Hematopoietic multipotent progenitor cell (in vitro differentiated cells): ENCODE data around the gene OSBPL1A. TPM values are rescaled to one million over a fixed set of nuclear protein-coding genes. Genes with fewer than 3 reads are reported as not detected.

Experiments
- DNase-seq, 3 donors: peaks; one replicate each; pipeline ENCODE4 v3.0.0-alpha.2; 2011 to 2015; ENCODE audit warnings: low read depth in 2 of 3, low spot score in 2 of 3
- total RNA-seq: library from RNA; depleted of rRNA; stranded (reverse); fragments of >200 nt; gene quantifications from one replicate; pipeline ENCODE4 v1.2.3, GENCODE V29; 2012

The OSBPL1A gene
- total RNA-seq, 1 donor = 14.8 TPM

DNA sequence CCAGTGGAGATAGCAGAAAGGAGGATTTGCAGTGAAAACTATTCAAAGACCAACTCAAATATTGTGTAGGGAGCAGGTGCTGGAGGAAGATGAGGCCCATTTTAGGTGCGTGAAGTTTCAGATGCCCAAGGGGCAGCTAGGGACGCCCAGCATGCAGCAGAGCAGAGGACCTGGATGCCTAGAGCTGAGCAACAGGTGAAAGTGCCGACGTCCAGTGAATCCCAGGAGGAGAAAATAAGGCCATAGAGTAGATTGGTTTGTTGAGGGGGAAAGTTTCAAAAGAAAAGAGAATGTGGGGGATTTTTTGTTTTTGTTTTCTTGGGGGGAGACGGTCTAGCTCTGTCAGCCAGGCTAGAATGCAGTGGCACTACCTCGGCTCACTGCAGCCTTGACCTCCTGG lies 53.1 kb downstream of the OSBPL1A start:
- DNase-seq = no peak

DNA sequence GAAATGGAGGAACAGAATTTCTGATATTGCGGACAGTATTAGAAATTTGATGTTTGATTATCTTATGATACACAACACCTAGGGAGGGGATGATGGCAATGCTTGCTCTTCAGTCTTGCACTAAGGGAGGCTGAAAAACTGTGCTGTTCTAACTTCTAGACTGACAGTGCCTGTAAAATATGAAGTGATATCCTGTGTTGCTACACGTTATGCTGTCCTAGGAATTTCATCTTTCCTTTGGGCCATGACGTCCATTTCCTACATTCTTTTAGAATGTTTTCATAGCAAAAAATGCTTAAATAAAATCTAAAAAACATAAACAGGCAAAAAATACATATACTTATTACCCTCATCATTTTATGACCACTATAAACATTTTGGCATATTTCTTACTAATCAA lies 55.3 kb downstream of the OSBPL1A start:
- no peak for DNase-seq

DNA sequence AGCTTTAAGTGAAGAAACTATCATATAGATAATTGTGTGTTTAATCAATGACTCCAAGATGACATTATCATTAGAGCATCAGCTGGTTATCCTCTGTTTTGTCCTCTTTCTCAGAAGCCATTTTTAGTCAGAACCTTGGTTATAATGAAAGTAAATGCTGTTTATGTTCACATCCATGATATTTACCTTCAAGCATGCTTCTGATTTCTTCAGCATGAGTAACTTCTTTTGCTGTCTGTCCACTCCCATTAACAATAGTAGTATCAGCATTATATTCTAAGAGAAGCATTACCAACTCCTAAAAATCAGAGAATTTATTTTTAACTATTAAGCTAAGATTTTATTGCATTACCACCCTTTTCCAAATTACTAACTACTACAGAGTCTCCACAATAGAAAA lies 56.3 kb downstream of the OSBPL1A start:
- no peak for DNase-seq

DNA sequence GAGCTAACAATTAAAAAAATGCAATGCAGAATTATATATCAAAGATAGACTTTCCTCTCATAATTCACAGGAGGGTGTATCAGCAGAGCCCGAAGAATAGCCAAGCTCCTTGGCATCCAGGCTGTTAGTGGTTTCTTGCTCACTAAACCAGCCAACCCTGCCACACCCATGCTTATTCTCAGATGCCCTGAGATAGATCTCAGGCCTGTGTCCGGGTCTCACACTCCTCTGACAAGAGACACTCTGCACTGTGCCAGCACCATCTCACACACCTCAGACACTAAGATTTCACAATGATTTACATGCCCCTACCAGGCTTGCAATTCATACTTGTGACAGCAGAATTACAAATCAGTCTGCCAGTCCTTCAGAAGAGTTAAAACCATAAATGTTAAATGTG lies 64.5 kb downstream of the OSBPL1A start:
- DNase-seq = no peak

DNA sequence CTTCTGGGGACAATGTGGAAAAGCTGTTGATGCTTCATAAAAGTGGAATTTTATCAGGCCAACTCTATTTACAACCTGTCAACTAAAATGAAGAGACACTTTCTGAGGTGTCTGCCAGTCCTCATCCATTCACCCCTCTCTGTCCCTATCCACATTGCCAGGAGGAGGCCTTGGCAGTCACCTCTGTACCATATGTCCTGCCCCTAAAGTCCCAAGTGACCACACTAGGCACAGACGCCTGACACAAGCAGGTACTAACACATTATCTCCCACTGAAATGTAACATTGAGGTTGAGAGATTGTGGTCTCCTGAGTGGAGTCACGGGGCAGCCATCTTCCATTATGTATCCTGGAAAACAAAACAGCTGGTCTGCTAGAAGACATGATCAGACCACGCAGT lies 71.4 kb downstream of the OSBPL1A start:
- no peak for DNase-seq

DNA sequence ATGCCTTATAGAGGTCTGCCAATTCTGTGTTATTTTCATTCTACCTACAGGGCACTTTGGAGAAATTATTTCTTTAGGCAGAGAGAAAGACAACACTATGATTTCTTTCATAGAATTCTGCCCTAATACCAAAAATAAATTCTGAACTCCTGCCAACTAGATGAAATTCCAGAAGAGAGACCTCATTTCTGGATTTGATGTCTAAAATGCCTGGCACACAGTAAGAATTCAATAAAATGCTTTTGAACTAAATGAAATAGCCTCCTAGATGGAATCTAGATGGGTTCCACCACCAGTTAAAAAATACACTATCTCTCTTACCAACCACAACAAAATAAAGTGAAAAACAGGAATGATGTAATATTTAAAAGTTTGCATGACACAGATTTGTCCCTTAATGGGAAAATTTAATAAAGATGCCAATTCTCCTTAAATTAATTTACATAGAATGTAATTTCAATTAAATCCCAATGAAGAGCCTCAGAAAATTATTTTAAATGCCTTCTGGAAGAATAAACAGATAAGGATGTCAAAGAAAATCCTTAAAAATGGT lies 75.0 kb downstream of the OSBPL1A start:
- DNase-seq = no peak

DNA sequence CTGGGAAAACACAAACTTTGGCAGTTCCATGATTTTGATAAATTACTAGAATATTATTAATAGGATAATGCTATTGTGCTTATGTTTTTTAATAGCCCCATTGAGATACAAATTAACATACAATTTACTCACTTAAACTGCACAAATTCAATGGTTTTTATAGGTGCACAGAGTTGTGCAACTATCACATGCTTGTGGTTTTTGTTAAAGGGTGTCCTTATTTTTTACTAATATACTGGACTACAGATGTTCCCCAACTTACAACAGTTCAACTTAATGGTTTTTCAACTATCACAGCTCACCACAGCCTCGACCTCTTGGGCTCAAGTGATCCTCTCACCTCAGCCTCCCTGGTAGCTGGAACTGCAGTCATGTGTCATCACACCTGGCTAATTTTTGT lies 76.6 kb downstream of the OSBPL1A start:
- DNase-seq = no peak

DNA sequence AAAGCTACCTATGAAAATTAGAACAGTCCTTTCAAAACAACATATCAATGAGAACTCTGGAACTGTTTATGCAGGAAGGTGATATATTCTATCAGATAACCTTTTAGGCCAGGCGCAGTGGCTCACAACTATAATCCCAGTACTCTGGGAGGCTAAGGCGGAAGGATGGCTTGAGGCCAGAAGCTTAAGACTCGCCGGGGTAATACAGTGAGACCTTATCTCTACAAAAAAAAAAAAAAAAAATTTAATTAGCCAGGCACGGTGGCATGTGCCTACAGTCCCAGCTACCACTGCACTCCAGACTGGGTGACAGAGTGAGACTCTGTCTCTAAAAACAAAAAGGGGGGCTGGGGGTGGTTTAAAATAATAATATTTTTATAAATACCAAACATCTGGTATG lies 77.9 kb downstream of the OSBPL1A start:
- no peak for DNase-seq

DNA sequence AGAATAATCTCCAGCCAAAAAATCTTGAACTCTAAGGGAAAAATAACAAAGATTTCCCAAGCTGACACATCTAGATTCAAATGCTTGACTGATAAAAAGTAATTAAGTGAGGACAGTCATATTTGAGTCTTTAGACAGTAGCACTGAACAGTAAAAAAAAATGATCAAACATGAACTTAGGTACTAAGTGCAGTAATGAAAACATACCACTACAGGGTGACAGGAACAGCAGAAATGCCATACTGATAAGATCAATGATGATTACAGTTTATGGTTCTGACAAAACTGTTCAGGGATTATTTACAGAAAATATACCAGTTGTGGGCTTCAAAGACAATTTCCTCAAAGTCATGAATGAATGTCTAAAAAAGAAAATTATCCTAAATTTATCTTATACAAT lies 80.3 kb downstream of the OSBPL1A start:
- DNase-seq = no peak

DNA sequence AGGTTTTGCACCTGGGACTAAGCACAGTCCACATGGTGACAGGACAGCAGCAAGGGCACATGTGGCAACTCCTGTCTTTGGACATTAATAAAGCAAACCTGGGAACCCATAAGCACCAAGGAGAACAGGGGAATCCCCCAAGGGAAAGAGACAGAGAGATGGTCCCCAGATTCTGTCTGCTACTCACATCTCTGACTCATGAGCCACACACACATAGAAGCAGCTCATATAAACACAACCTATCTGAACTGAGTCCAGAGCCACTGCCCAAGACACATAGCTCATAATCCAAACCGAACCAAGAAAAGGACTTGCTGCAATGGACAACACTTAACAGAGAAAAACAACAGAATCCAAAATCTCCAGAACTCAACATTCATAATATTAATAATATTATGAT lies 82.5 kb downstream of the OSBPL1A start:
- no peak for DNase-seq

DNA sequence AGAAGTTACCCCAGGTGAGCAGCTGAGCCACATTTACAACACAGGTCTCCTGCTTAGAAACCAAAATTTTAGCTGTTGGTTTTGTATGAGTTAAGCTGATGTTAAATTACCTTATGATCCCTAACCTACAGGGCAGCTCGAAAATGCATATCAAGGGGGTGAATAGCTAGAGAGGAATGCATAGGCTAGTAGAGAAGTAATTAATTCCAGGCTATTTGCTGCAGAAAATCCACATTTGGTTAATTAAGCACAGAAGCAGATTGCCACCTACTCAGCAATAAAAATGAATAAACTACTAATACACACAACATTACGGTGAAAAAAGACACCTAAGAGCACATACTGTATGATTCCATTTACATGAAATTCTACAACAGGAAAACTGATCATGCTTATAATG lies 91.4 kb downstream of the OSBPL1A start:
- DNase-seq = no peak

DNA sequence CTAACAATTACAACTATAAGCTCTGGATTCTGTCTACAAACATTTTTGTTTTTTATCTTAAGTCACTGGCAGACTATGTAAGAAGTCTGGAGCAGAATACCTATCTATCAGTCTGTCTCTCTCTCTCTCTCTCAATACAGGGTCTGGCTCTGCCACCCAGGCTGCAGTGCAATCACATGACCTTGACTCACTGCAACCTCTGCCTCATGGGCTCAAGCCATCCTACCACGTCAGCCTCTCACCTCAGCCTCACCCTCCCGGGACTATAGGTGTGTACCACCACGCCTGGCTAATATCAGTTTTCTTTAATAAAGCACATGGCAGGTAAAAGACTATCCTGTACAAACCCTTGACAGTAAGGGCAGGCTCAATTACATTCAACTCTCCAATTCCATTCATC lies 96.9 kb downstream of the OSBPL1A start:
- no peak for DNase-seq

DNA sequence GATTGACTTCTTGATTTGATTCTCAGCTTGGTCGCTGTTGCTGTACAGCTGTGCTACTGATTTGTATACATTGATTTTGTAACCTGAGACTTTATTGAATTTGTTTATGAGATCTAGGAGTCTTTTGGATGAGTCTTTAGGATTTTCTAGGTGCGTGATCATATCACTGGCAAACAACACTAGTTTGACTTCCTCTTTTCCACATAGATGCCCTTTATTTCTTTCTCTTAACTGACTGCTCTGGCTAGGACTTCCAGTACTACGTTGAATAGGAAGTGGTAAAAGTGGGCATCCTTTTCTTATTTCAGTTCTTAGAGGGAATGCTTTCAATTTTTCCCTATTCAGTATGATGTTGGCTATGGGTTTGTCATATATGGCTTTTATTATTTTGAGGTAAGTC lies 101.3 kb downstream of the OSBPL1A start:
- peak in 1 of 3 donors; percentile 21 for DNase-seq

DNA sequence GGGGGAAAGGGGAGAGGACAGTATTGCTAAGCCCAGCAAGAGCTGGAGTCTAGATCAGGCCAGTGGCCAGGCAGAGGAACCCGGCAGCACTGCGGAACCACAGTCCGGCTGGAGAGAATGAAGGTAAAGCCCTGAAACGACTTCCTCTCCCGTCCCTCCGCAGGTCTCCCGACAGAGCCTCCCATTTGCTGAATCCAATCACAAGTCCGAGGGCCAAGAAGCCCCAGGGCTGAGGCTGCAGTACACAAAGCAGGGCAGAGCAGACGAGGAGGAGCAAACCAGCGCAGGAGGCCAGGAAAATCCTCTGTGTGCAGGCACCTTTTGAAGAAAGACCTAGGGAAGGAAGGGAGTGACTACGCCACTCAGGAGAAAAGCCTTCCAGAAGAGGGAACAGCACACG lies 104.4 kb downstream of the OSBPL1A start:
- DNase-seq = no peak

DNA sequence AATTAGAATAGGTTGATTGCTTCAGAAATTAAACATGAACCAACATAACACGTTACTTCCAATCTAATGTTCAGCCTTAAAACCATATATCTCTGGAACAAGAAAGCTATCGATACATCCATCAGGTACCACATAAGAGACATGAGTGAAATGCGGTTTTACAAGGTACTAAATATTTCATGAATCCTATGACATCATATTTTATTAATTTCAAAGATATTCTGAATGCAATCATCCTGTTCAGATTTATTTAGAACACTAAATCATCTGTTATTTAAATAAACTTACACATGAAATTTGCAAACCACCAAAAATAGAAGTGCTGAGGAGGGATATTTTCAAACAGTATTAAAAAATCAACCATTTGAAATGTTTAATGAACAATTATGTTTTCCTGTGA lies 119.0 kb downstream of the OSBPL1A start:
- DNase-seq = no peak

DNA sequence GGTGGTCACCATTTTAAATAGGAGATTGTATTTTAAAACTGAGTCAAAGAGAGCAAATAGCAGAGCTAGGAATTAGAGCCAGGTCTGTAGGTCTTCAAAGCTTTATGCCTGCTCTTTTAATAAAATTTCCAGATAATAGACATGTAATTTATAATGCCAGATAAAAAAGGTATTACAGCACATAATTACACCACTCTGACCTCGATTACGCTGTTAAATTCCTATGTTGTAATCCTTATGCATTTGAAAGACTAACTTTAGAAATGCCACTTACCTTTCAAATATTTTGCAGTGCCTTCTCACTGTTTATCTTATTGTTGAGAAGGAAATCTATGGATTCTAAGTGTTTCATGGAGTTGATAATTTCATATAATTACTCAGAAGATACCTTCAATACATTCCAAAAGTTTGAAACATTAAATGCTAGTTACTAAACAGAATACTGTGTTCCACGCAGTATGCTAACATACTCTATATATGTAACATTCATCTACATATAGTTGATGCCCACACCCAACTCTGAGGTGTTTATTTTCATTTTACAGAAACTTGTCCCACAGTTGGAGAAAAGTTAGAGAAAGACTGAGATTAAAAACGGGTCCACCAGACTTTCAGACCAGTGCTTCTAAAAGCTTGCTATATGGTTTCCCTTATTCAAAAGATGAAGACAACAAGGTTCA lies 120.0 kb downstream of the OSBPL1A start:
- DNase-seq = no peak

DNA sequence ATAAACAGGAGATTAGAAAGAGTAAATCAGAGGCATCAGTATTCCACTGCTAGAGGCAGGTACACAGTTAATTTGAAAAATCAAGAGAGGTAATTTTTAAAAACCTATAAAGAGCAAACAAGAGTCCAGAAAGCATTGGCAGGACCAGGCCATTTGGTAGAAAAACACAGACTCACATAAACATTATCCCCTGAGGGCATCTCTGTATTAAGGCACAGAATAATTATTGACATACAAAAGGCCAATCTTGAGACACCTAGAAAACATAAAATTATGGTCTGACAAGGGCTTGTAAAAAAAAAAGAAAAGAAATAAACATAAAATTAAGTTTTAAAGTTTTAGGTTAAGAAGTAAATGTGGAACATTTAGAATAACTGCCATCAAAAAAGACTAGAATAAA lies 120.6 kb downstream of the OSBPL1A start:
- no peak for DNase-seq

DNA sequence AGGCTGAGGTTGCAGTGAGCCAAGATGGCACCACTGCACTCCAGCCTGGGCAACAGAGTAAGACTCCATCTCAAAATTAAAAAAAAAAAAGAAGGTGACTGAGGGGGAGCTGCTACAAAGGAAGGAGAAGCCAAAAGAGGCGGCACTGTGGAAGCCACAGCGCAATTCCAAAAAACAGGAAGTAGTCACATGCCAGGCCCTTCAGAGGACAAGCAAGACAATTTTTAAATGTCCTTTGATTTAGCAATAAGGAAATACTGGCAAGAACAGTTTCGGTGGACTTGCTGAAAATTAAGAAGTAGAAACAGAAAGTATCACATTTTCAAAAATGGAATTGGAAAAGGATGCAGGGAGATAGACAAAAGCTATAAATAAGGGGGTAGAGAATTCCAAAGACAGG lies 122.8 kb downstream of the OSBPL1A start:
- DNase-seq = no peak

DNA sequence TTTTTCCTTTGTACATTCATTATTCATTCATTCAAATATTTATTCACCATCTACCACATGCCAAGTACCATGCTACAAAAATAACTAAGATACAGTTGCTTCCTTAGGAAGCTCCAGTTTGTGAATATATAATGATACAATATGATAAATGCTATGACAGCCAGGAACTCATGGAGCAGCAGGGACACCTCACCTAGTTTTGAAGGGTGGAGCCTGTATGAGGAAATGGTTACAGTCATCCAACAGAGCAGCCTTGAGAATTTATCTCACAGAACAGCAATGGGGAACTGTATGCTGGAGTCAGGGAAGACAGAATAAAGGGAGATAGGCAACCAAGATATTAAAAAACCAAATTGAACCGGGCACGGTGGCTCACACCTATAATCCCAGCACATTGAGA lies 124.0 kb downstream of the OSBPL1A start:
- DNase-seq = no peak

DNA sequence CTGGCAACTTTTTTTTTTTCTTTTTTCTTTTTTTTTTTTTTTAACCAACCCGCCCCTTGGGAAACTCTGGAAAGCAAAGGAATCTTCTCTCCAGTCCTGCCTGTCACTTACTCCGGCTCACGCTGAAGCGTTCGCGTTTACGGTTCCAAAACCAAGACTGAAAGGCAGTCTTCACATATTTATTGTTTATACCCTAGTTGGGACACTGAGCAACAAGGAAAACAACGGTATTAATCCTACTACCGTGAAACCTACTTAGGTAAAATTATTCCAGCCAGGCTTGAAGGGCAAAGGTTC lies 125.4 kb downstream of the OSBPL1A start:
- DNase-seq = no peak

DNA sequence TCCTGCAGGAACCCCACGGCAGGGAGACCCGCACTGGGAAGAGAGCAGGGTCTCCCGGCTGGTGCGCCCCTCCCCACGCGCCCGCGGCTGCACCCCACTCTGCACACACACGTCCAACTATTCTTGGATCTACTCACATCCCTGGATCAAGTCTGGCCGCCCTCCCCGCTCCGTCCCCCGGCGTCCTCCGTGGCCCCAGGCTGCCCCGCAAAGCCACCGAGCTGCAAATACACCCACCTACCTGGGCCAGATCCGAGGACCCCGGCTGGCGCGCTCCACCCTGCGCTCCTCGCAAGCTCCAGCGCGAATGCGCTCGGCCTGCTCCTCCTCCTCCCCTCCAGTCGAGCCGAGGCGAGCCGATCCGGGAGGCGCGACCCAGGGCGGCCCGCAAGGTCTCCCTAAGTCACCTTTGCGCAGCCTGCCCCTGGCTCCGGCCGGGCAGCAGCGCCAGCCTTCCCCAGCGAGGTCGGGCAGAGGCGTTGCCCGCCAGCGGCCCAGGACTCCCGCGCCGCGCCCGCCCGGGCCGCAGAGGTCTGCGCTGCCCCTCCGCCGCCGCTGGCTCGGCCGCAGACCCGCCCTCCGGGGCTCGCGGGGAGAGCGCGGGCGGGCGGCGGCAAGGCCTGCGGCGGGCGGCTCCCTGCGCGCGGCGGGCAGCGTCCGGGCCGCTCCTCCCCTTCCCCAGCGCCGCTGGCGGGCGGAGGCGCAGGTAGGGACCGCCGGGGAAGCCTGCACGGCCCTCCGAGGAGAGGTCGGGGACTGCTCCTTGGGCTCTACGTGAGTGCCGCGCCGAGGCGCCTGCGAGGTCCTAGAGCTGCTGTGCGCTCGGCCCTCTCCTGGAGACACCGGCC lies 126.0 kb downstream of the OSBPL1A start:
- DNase-seq = peak in 2 of 3 donors; percentile 63 to 68

DNA sequence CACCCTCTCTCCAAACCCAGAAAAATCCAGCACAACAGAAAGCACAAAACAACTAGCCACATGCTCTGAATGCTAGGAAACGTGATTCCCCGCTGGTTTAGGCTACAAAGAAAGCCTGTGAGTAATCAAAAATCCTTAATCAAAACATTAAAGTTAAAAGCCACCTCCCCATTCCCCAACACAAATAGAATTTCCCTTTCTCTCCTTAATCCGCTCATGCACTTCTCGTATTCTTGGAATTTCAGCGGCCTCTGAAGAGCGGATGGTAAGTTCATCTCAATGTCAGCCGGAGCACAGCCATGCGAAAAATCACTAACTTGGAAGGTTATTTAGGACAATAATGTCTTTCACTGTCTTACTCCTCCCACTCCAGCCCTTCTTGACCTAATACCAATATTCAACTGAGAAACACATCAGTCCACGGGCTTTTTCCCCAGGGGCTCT lies 126.7 kb downstream of the OSBPL1A start:
- no peak for DNase-seq
